MM.1S (cell line): ENCODE measurements around the gene CFAP45.

Experiments
- DNase-seq: peaks from one replicate; pipeline ENCODE4 v3.0.0-alpha.2; 2015
- H2AFZ ChIP-seq: fragments of 300-600 bp; sonication (generic); 2 replicates; pipeline ENCODE4 v1.6.0; 2016; ENCODE audit warnings: antibody characterized with exemption, low read length
- H3F3A ChIP-seq: fragments of 300-600 bp; sonication (generic); 2 replicates; pipeline ENCODE4 v1.6.1; 2016; ENCODE audit warnings: mild to moderate bottlenecking, antibody characterized with exemption, low read length, moderate library complexity, mixed read lengths; ENCODE audit not compliant: insufficient read depth
- H3K27ac ChIP-seq: fragments of 300-600 bp; sonication (generic); 2 replicates; pipeline ENCODE4 v1.5.1; 2016; ENCODE audit warnings: mild to moderate bottlenecking, low read length
- H3K27me3 ChIP-seq: fragments of 300-600 bp; sonication (generic); replicated peaks from 2 replicates; pipeline ENCODE4 v1.6.0; 2016; ENCODE audit warnings: low read length; ENCODE audit not compliant: insufficient read depth
- H3K36me3 ChIP-seq: fragments of 300-600 bp; sonication (generic); replicated peaks from 2 replicates; pipeline ENCODE4 v1.6.1; 2016; ENCODE audit warnings: mild to moderate bottlenecking, low read length, mixed read lengths; ENCODE audit not compliant: insufficient read depth
- H3K4me1 ChIP-seq: fragments of 300-600 bp; sonication (generic); 2 replicates; pipeline ENCODE4 v1.6.1; 2016; ENCODE audit warnings: low read length, mixed read lengths
- H3K4me2 ChIP-seq: fragments of 300-600 bp; sonication (generic); 2 replicates; pipeline ENCODE4 v1.6.0; 2016; ENCODE audit warnings: low read depth, low read length
- H3K4me3 ChIP-seq: fragments of 300-600 bp; sonication (generic); 2 replicates; pipeline ENCODE4 v1.5.1; 2016; ENCODE audit warnings: low read length, mixed read lengths
- H3K79me2 ChIP-seq: fragments of 300-600 bp; sonication (generic); 2 replicates; pipeline ENCODE4 v1.6.1; 2016; ENCODE audit warnings: mixed run types, low read length, mixed read lengths
- H3K9ac ChIP-seq: fragments of 300-600 bp; sonication (generic); 2 replicates; pipeline ENCODE4 v1.6.1; 2016; ENCODE audit warnings: low read length, mixed read lengths
- H3K9me2 ChIP-seq: fragments of 300-600 bp; sonication (generic); replicated peaks from 2 replicates; pipeline ENCODE4 v1.6.1; 2016; ENCODE audit warnings: mild to moderate bottlenecking, low read length, mixed read lengths; ENCODE audit not compliant: insufficient read depth
- H3K9me3 ChIP-seq: fragments of 300-600 bp; sonication (generic); replicated peaks from 2 replicates; pipeline ENCODE4 v1.6.1; 2016; ENCODE audit warnings: mild to moderate bottlenecking, low read length, mixed read lengths; ENCODE audit not compliant: insufficient read depth
- H4K20me1 ChIP-seq: fragments of 300-600 bp; sonication (generic); 2 replicates; pipeline ENCODE4 v1.6.1; 2016; ENCODE audit warnings: mild to moderate bottlenecking, low read length, moderate library complexity, mixed read lengths; ENCODE audit not compliant: insufficient read depth
- CTCF ChIP-seq: fragments of 300-600 bp; sonication (generic); IDR thresholded peaks from 2 replicates; pipeline ENCODE4 v1.5.1; 2016; ENCODE audit warnings: antibody characterized with exemption, low read length, mixed read lengths
- EZH2 ChIP-seq: fragments of 300-600 bp; sonication (generic); optimal IDR thresholded peaks from 2 replicates; pipeline ENCODE3; 2017; ENCODE audit warnings: low read depth, mild to moderate bottlenecking, antibody characterized with exemption, low read length, mixed read lengths
- EZH2phosphoT487 ChIP-seq: fragments of 300-600 bp; sonication (generic); IDR thresholded peaks from 2 replicates; pipeline ENCODE4 v1.6.1; 2018; ENCODE audit warnings: antibody characterized with exemption, low read length

CFAP45 gene

GRCh38 chr1:159932296-159933285 is 32.6 kb upstream of the CFAP45 start:
- H3K79me2 ChIP-seq, result no peaks in the 10 kb centered on the region
- no peak overlapping the region for H3K27ac ChIP-seq
- no peak for DNase-seq
- H3F3A ChIP-seq, result no peaks in the 10 kb centered on the region
- H3K4me2 ChIP-seq, result no peak overlapping the region
- TF ChIP-seq EZH2phosphoT487, result no peak
- TF ChIP-seq CTCF, result no peak
- no peak for TF ChIP-seq EZH2
- no peak overlapping the region for H3K9ac ChIP-seq
- peaks cover 17% of the 10 kb centered on the region; the same call in 1 of the 2 replicates for H3K4me1 ChIP-seq
- no peaks in the 10 kb centered on the region for H3K36me3 ChIP-seq
- H3K9me3 ChIP-seq, result no peaks in the 10 kb centered on the region
- no peak overlapping the region for H3K4me3 ChIP-seq
- no peaks in the 10 kb centered on the region for H3K9me2 ChIP-seq
- H4K20me1 ChIP-seq, result no peaks in the 10 kb centered on the region
- H2AFZ ChIP-seq, result no peak overlapping the region
- H3K27me3 ChIP-seq, result no peaks in the 10 kb centered on the region; the same call in 1 of the 2 replicates

GRCh38 chr1:159931795-159932173 is 31.8 kb upstream of the CFAP45 start:
- Histone ChIP-seq H3K4me2 (no peak overlapping the region), H3K9me2 (no peaks in the 10 kb centered on the region)

GRCh38 chr1:159931101-159931794 is 31.3 kb upstream of the CFAP45 start:
- Histone ChIP-seq H3K9me2 (no peaks in the 10 kb centered on the region), H3K9ac (no peak overlapping the region), H2AFZ (no peak overlapping the region), H3K27me3 (no peaks in the 10 kb centered on the region; the same call in 1 of the 2 replicates), H3K4me2 (no peak overlapping the region), H3K79me2 (no peaks in the 10 kb centered on the region), H3K4me1 (peaks cover 5% of the 10 kb centered on the region; the same call in 1 of the 2 replicates), H3K27ac (no peak overlapping the region), H4K20me1 (no peaks in the 10 kb centered on the region), H3K36me3 (no peaks in the 10 kb centered on the region), H3K9me3 (no peaks in the 10 kb centered on the region), H3F3A (no peaks in the 10 kb centered on the region), H3K4me3 (no peak overlapping the region)
- DNase-seq, result no peak
- TF ChIP-seq EZH2, result no peak

More at GRCh38 chr1:159931795-159932173, 31.8 kb upstream of the CFAP45 start:
- no peaks in the 10 kb centered on the region for H3K9me3 ChIP-seq
- H3K27ac ChIP-seq, result no peak overlapping the region
- no peak overlapping the region for H2AFZ ChIP-seq
- no peak overlapping the region for H3K4me3 ChIP-seq
- peaks cover 9% of the 10 kb centered on the region; the same call in 1 of the 2 replicates for H3K4me1 ChIP-seq
- H3K79me2 ChIP-seq, result no peaks in the 10 kb centered on the region
- no peaks in the 10 kb centered on the region for H3K36me3 ChIP-seq
- H3K27me3 ChIP-seq, result no peaks in the 10 kb centered on the region; the same call in 1 of the 2 replicates
- no peak overlapping the region for H3K9ac ChIP-seq
- no peak for DNase-seq
- no peaks in the 10 kb centered on the region for H4K20me1 ChIP-seq
- no peak for TF ChIP-seq CTCF
- no peak for TF ChIP-seq EZH2phosphoT487
- TF ChIP-seq EZH2, result no peak
- H3F3A ChIP-seq, result no peaks in the 10 kb centered on the region
